ENCODE data around the gene AUH.
A peak's percentile ranks its signal among the peaks of the same experiment; 100 is the strongest.

AUH gene

DNA sequence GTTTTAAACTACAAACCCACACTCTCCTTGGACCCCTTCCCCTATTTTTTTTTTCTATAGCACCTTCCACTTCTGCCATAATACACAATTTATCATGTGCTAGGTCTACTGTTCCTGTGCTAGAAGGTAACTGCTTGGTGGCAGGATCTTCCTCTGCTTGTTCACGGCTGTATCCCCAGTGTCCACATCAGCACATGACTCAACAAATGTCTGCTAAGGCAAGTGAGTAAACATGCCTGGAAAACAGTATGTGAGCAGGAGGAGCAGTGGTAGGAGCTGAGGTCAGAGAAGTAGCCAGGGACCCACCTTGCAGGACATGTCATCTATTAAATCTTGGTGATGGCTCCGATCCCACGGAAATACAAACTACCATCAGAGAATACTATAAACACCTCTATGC, 79.4 kb downstream of the AUH start:
- DNase-seq (ENCODE audit: extremely low spot score): no peak
- CTCF ChIA-PET: no interaction called here
- POLR2A ChIA-PET: no interaction called here
- no peak for TF ChIP-seq CTBP1 (IDR thresholded peaks at IDR 0.05; ENCODE audit: borderline replicate concordance)
- TF ChIP-seq SP1 (IDR thresholded peaks at IDR 0.05): no peak
- no peak for TF ChIP-seq ARNT (IDR thresholded peaks at IDR 0.05)
- no peak for TF ChIP-seq ZNF384 (IDR thresholded peaks at IDR 0.05)
- no peak for TF ChIP-seq HDGF (IDR thresholded peaks at IDR 0.05; ENCODE audit: borderline replicate concordance)
- no peak for TF ChIP-seq L3MBTL2 (conservative IDR thresholded peaks at IDR 0.05)
- TF ChIP-seq FOXA1 (IDR thresholded peaks at IDR 0.05): no peak
- TF ChIP-seq, protein P1, sequence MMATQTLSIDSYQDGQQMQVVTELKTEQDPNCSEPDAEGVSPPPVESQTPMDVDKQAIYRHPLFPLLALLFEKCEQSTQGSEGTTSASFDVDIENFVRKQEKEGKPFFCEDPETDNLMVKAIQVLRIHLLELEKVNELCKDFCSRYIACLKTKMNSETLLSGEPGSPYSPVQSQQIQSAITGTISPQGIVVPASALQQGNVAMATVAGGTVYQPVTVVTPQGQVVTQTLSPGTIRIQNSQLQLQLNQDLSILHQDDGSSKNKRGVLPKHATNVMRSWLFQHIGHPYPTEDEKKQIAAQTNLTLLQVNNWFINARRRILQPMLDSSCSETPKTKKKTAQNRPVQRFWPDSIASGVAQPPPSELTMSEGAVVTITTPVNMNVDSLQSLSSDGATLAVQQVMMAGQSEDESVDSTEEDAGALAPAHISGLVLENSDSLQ (IDR thresholded peaks at IDR 0.05): no peak
- TF ChIP-seq NFRKB (IDR thresholded peaks at IDR 0.05): no peak

DNA sequence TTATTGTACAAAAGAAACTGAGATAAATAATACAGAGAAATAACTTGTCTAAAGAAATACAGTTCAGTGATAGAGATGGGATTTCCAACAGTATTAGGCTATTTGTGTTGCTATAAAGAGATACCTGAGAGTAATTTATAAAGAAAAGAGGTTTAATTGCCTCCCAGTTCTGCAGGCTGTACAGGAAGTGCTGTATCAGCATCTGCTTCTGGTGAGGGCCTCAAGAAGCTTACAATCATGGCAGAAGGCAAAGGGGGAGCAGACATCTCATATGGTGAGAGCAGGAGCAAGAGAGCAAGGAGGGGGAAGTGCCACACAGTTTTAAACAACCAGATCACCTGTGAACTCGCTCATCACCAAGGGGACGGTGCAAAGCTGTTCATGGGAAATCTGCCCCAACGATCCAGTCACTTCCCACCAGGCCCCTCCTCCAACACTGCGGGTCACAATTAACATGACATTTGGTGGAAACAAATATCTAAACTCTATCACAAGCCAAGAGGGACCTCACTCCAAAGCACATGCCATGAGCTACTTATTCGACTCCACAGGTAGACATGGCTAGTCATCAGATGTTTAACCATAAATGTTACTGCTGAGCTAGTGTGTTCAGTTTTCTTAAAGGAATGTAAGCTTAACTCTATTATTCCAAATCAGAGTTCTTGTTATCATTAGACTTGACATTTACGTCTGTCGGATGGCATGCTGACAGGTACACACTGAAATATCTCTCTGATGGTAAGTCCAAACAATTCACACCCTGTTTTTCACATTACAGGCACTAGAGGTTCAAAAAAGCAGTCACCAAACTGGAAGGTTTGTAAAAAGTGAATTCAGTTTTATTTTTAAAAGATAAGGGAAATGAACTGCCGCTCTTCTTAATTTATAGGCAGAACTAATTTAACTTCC, 82.2 kb downstream of the AUH start:
- DNase-seq (ENCODE audit: extremely low spot score): no peak
- CTCF ChIA-PET: no interaction called here
- TF ChIP-seq L3MBTL2 (conservative IDR thresholded peaks at IDR 0.05) (no peak), TARDBP (IDR thresholded peaks at IDR 0.05) (no peak), FOXK2 (IDR thresholded peaks at IDR 0.05) (no peak), SP1 (IDR thresholded peaks at IDR 0.05) (no peak), HDGF (IDR thresholded peaks at IDR 0.05; ENCODE audit: borderline replicate concordance) (no peak)
- POLR2A ChIA-PET: no interaction called here

DNA sequence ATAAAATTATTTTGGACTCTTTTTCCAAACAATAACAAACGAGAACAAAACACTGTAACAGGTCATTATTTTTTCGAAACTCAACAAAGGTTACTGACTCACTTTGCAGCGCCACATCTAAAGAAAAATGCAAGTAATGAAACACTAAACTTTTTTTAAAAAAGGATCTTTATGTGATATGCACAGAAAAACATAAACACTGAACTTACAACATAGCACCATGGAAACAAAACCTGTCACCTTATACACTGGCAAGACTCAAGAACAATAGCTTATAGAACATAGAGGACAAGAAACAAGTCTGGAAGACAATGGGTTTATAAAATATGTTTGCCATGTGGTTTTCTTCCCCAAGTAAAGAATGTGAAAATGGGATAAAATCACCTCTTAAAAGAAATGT, 85.2 kb downstream of the AUH start:
- ChIA-PET CTCF (no interaction called here), POLR2A (no interaction called here)
- no peak for DNase-seq (ENCODE audit: extremely low spot score)
- TF ChIP-seq ARNT (IDR thresholded peaks at IDR 0.05) (no peak), LEF1 (IDR thresholded peaks at IDR 0.05; ENCODE audit: borderline replicate concordance) (no peak), NFRKB (IDR thresholded peaks at IDR 0.05) (no peak), SP1 (IDR thresholded peaks at IDR 0.05) (no peak), HDGF (IDR thresholded peaks at IDR 0.05; ENCODE audit: borderline replicate concordance) (no peak), FOXM1 (IDR thresholded peaks at IDR 0.05; ENCODE audit: borderline replicate concordance) (no peak), FOXA1 (IDR thresholded peaks at IDR 0.05) (no peak), TARDBP (IDR thresholded peaks at IDR 0.05) (no peak)

DNA sequence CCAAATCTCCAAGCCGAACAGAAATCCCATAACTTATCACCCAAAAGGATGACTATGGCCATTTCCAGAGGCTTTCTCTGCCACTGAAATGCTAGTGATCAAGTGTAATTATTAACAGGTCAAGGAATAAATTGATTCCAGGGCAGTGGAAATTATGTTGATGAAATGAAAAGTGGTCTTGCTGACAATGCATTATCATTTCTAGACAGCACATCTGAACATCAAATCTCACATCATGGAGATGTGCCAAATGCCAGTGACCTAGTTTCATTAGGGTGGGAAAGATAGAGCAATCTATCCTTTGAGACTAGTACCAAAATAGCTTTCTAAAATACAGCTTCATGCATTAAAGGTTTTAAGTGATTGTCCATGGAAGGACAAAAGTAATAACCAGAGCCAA, 86.1 kb downstream of the AUH start:
- TF ChIP-seq ARNT (IDR thresholded peaks at IDR 0.05) (no peak), FOXK2 (IDR thresholded peaks at IDR 0.05) (no peak), ELF4 (IDR thresholded peaks at IDR 0.05) (no peak), BHLHE40 (IDR thresholded peaks at IDR 0.05; ENCODE audit: borderline replicate concordance) (no peak), HDGF (IDR thresholded peaks at IDR 0.05; ENCODE audit: borderline replicate concordance) (no peak), SUZ12 (IDR thresholded peaks at IDR 0.05) (no peak), NFRKB (IDR thresholded peaks at IDR 0.05) (no peak), ZNF384 (IDR thresholded peaks at IDR 0.05) (no peak), CTBP1 (IDR thresholded peaks at IDR 0.05; ENCODE audit: borderline replicate concordance) (no peak), FOXM1 (IDR thresholded peaks at IDR 0.05; ENCODE audit: borderline replicate concordance) (no peak), LEF1 (IDR thresholded peaks at IDR 0.05; ENCODE audit: borderline replicate concordance) (no peak), TARDBP (IDR thresholded peaks at IDR 0.05) (no peak), SP1 (IDR thresholded peaks at IDR 0.05) (no peak)
- no peak for DNase-seq (ENCODE audit: extremely low spot score)
- ChIA-PET CTCF (no interaction called here), POLR2A (no interaction called here)

DNA sequence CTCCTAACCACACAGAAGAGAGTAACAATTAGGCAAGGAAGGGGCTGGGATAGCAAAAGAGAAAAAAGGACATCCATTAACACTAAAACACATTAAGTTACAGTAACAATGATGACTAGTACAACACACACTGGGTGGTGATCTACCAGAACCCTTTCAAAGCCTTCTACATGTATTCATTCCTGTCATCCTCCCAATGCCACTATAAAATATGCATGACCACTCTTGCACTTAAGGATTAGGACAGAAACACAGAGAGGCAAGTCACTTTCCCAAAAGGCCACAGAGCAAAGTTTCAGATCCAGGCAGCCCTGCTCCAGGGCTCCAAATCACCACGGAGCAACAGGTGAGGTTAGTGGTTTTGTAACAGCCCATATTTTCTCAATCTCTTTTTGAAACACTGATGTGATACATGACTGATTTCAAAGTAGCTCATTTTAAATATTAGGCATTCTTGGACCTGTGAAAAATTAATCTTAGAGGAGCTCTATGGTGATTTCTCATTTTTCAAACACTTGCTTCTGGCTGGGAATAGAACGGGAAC, 86.7 kb downstream of the AUH start:
- CTCF ChIA-PET: no interaction called here
- POLR2A ChIA-PET: no interaction called here
- TF ChIP-seq LEF1 (IDR thresholded peaks at IDR 0.05; ENCODE audit: borderline replicate concordance) (no peak), FOXM1 (IDR thresholded peaks at IDR 0.05; ENCODE audit: borderline replicate concordance) (no peak)
- DNase-seq (ENCODE audit: extremely low spot score): no peak

DNA sequence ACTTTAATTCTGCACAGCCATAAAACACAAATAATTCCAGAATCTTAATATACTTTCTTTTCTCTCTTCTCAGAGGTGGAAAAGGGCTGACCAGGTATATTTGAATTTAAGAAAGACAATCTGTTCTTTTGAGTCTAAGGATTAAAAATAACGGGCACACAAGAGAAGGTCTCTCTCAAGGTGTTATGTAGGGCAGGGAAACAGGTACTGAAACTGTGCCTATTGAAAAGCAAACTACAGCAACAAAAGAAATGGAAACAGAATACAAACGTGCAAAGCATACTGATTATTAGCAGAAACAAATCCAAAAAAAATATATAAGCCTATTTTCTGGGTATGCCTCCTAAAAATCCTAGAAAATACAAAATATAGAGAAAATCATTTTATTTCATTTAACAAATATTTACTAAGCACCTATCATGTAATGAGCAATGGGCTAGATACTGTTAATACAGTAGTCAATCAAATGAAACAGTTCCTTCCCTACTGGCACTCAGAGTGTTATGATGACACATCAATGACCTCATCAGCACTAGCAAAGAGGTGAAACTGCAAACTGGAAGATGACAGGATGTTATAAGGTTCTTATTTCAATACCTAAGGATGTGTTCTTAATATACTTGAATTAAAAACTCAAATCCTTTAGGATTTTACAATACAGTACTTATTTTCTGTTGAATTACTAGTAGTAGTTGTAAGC, 87.7 kb downstream of the AUH start:
- ChIA-PET POLR2A (no interaction called here), CTCF (no interaction called here)
- TF ChIP-seq, protein P1 (IDR thresholded peaks at IDR 0.05): peak; percentile 24; the same call in 1 of the 2 replicates
- TF ChIP-seq LEF1 (IDR thresholded peaks at IDR 0.05; ENCODE audit: borderline replicate concordance): no peak
- no peak for DNase-seq (ENCODE audit: extremely low spot score)

DNA sequence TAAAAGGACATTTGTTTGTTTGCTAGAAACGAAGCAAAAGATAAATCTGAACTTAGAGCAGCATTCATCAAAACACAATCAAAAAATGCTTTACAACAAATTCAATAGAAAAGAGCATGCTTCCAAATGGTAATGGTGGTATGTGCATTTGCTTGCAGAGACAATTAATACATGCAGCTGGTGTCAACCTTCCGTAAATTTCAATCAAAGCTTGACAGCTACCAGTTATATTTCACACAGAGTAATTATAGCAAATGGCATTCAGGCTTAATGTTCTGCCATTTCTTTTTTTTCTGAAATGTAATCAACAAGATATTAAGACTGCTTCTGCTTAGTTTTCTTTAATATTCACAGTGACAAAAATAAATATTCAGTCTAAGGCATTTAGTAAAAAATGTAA, 90.6 kb downstream of the AUH start:
- DNase-seq (ENCODE audit: extremely low spot score): no peak
- CTCF ChIA-PET: no interaction called here
- TF ChIP-seq FOXM1 (IDR thresholded peaks at IDR 0.05; ENCODE audit: borderline replicate concordance) (no peak), TARDBP (IDR thresholded peaks at IDR 0.05) (no peak), NFRKB (IDR thresholded peaks at IDR 0.05) (no peak)
- POLR2A ChIA-PET: no interaction called here

Data from HEK293T (cell line).